ENCODE data around the gene CFAP74.
"Not testable (repeated sequence)": the region's sequence is repeated elsewhere in the genome, so short reads cannot be mapped to it uniquely, and the experiment has no call there.

The CFAP74 gene

GRCh38 chr1:1984560-1985070 is 19.0 kb downstream of the CFAP74 start:
- Histone ChIP-seq H3K9ac (ENCODE audit: low read depth, low read length) (no peak overlapping the region), H3K4me3 (ENCODE audit: low read depth in 1 of 2, low read length in 2 of 2) (no peak overlapping the region), H3K79me2 (ENCODE audit: insufficient read depth, low read length) (no peaks in the 10 kb centered on the region), H3K4me2 (ENCODE audit: insufficient read depth, low read length) (no peak overlapping the region), H3K36me3 (ENCODE audit: insufficient read depth, low read length) (no peaks in the 10 kb centered on the region), H4K20me1 (ENCODE audit: insufficient read depth, low read length) (no peaks in the 10 kb centered on the region), H2AFZ (ENCODE audit: low read depth, low read length) (no peak overlapping the region), H3K27ac (ENCODE audit: low read length) (no peak overlapping the region), H3K4me1 (ENCODE audit: insufficient read depth, low read length) (no peaks in the 10 kb centered on the region), H3K27me3 (ENCODE audit: insufficient read depth, low read length, poor library complexity) (no peaks in the 10 kb centered on the region), H3K9me3 (ENCODE audit: insufficient read depth, low read length, severe bottlenecking) (peaks cover 7% of the 10 kb centered on the region)
- no peak for DNase-seq
- TF ChIP-seq CTCF (IDR thresholded peaks at IDR 0.05; ENCODE audit: borderline replicate concordance, extremely low read depth, low read length, poor library complexity, severe bottlenecking), result no peak
- TF ChIP-seq EZH2 (IDR thresholded peaks at IDR 0.05; ENCODE audit: borderline replicate concordance, low read depth, low read length, severe bottlenecking), result no peak
- no peak for ATAC-seq (ENCODE audit: insufficient read depth, low read depth)

GRCh38 chr1:1982379-1983232 is 21.0 kb downstream of the CFAP74 start:
- H3K79me2 ChIP-seq (ENCODE audit: insufficient read depth, low read length), result no peaks in the 10 kb centered on the region
- no peaks in the 10 kb centered on the region for H3K36me3 ChIP-seq (ENCODE audit: insufficient read depth, low read length)
- ATAC-seq (ENCODE audit: insufficient read depth, low read depth), result no peak
- H4K20me1 ChIP-seq (ENCODE audit: insufficient read depth, low read length), result no peaks in the 10 kb centered on the region
- no peak overlapping the region for H2AFZ ChIP-seq (ENCODE audit: low read depth, low read length)
- H3K4me2 ChIP-seq (ENCODE audit: insufficient read depth, low read length), result no peak overlapping the region
- H3K9me3 ChIP-seq (ENCODE audit: insufficient read depth, low read length, severe bottlenecking), result peaks cover 14% of the 10 kb centered on the region
- no peaks in the 10 kb centered on the region for H3K4me1 ChIP-seq (ENCODE audit: insufficient read depth, low read length)
- H3K9ac ChIP-seq (ENCODE audit: low read depth, low read length), result no peak overlapping the region
- TF ChIP-seq EZH2 (IDR thresholded peaks at IDR 0.05; ENCODE audit: borderline replicate concordance, low read depth, low read length, severe bottlenecking), result no peak
- H3K4me3 ChIP-seq (ENCODE audit: low read depth in 1 of 2, low read length in 2 of 2), result no peak overlapping the region
- no peak overlapping the region for H3K27ac ChIP-seq (ENCODE audit: low read length)
- DNase-seq, result no peak
- no peaks in the 10 kb centered on the region for H3K27me3 ChIP-seq (ENCODE audit: insufficient read depth, low read length, poor library complexity)

- not testable (repeated sequence) for H2AFZ ChIP-seq (ENCODE audit: low read depth, low read length); H3K9ac ChIP-seq (ENCODE audit: low read depth, low read length); H3K36me3 ChIP-seq (ENCODE audit: insufficient read depth, low read length); H3K27ac ChIP-seq (ENCODE audit: low read length); H3K79me2 ChIP-seq (ENCODE audit: insufficient read depth, low read length); ATAC-seq (ENCODE audit: insufficient read depth, low read depth); H3K4me2 ChIP-seq (ENCODE audit: insufficient read depth, low read length); H4K20me1 ChIP-seq (ENCODE audit: insufficient read depth, low read length); H3K4me1 ChIP-seq (ENCODE audit: insufficient read depth, low read length); H3K27me3 ChIP-seq (ENCODE audit: insufficient read depth, low read length, poor library complexity); H3K4me3 ChIP-seq (ENCODE audit: low read depth in 1 of 2, low read length in 2 of 2); DNase-seq
- peaks cover 14% of the 10 kb centered on the region for H3K9me3 ChIP-seq (ENCODE audit: insufficient read depth, low read length, severe bottlenecking)
Observed at GRCh38 chr1:1981631-1982327, 21.8 kb downstream of the CFAP74 start.

- no peak overlapping the region for H3K27ac ChIP-seq (ENCODE audit: low read length)
- TF ChIP-seq EZH2 (IDR thresholded peaks at IDR 0.05; ENCODE audit: borderline replicate concordance, low read depth, low read length, severe bottlenecking) (no peak), CTCF (IDR thresholded peaks at IDR 0.05; ENCODE audit: borderline replicate concordance, extremely low read depth, low read length, poor library complexity, severe bottlenecking) (no peak)
- H3K4me2 ChIP-seq (ENCODE audit: insufficient read depth, low read length), result no peak overlapping the region
- H3K79me2 ChIP-seq (ENCODE audit: insufficient read depth, low read length), result no peaks in the 10 kb centered on the region
- H4K20me1 ChIP-seq (ENCODE audit: insufficient read depth, low read length), result no peaks in the 10 kb centered on the region
- ATAC-seq (ENCODE audit: insufficient read depth, low read depth) (no peak), DNase-seq (no peak)
- H3K36me3 ChIP-seq (ENCODE audit: insufficient read depth, low read length), result no peaks in the 10 kb centered on the region
- H3K4me3 ChIP-seq (ENCODE audit: low read depth in 1 of 2, low read length in 2 of 2), result no peak overlapping the region
- peaks cover 14% of the 10 kb centered on the region for H3K9me3 ChIP-seq (ENCODE audit: insufficient read depth, low read length, severe bottlenecking)
- no peaks in the 10 kb centered on the region for H3K27me3 ChIP-seq (ENCODE audit: insufficient read depth, low read length, poor library complexity)
- H3K9ac ChIP-seq (ENCODE audit: low read depth, low read length), result no peak overlapping the region
- no peak overlapping the region for H2AFZ ChIP-seq (ENCODE audit: low read depth, low read length)
- H3K4me1 ChIP-seq (ENCODE audit: insufficient read depth, low read length), result no peaks in the 10 kb centered on the region
Observed at GRCh38 chr1:1981142-1981500, 22.5 kb downstream of the CFAP74 start.

Data from DND-41 (cell line).